Measurements from ENCODE around the gene MAP1B. TPM values are rescaled to one million over a fixed set of nuclear protein-coding genes. Genes with fewer than 3 reads are reported as not detected.

MAP1B gene
- total RNA-seq, 1 donor from 2014 or later: 2,530 TPM

DNA sequence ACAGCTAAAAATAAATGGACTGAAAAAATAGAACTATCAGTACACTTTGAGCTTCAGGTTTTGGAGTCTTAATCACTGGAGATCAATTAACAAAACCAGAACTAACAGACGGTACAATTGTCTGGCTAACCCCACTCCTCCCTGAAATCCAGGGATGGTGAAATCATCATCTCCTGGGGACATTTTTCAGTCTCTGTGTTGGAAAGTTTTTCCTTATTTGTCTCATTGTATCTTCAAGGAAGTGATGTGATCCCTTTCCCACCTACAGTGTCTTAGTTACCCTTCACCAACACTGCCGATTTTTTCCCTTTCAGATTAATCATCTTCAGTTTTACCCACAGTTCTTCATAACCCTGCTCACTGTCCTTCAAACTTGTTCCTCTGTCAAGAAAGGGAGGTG, 81.9 kb downstream of the MAP1B start:
- Mint-ChIP-seq H3K27ac (ENCODE audit: unreplicated experiment) (no peak overlapping the region), H3K27me3 (ENCODE audit: unreplicated experiment) (peaks cover 45% of the 10 kb centered on the region), H3K4me3 (ENCODE audit: unreplicated experiment) (no peak overlapping the region), H3K4me1 (ENCODE audit: low read depth, unreplicated experiment) (peaks cover 59% of the 10 kb centered on the region), H3K36me3 (ENCODE audit: unreplicated experiment) (peaks cover 16% of the 10 kb centered on the region), H3K9me3 (ENCODE audit: unreplicated experiment) (peaks cover 59% of the 10 kb centered on the region)
- TF ChIP-seq CTCF (IDR thresholded peaks at IDR 0.05; ENCODE audit: partially characterized antibody, unreplicated experiment): no peak
- DNase-seq: no peak

DNA sequence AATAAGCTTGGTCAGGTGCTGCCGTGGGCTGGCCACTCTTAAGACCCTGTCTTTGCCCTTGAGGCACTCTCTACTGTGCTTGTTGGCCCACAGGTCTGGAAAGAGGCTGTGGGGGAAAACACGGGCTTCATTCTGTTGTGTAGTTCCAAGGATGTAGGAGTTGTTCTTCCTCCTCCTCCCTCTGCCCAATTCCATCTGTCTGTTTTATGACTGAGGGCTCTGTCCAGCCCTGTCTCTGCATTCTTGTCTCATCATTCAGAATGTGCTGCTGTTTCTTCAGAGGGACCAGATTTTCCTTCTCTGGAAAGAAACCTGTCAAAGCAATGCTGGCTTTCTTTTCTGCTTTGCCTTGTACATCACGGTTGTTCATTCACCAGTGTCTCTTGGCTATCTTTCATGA, 84.1 kb downstream of the MAP1B start:
- peak overlapping the region; percentile 22 for H3K4me3 Mint-ChIP-seq (ENCODE audit: unreplicated experiment)

DNA sequence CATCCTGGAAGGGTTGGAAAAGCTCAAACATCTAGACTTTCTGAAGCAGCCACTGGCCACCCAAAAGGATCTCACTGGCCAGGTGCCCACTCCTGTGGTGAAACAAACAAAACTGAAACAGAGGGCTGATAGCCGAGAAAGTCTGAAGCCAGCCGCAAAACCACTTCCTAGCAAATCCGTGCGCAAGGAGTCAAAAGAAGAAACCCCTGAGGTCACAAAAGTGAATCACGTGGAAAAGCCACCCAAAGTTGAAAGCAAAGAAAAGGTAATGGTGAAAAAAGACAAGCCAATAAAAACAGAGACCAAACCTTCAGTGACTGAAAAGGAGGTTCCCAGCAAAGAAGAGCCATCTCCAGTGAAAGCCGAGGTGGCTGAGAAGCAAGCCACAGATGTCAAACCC, 87.6 kb downstream of the MAP1B start:
- no peak for TF ChIP-seq CTCF (IDR thresholded peaks at IDR 0.05; ENCODE audit: partially characterized antibody, unreplicated experiment)
- peak overlapping the region; percentile 85 for H3K27ac Mint-ChIP-seq (ENCODE audit: unreplicated experiment)
- DNase-seq: no peak
- H3K9me3 Mint-ChIP-seq (ENCODE audit: unreplicated experiment): peaks cover 69% of the 10 kb centered on the region
- peaks cover 53% of the 10 kb centered on the region for H3K27me3 Mint-ChIP-seq (ENCODE audit: unreplicated experiment)
- peaks cover 49% of the 10 kb centered on the region for H3K36me3 Mint-ChIP-seq (ENCODE audit: unreplicated experiment)
- peaks cover 52% of the 10 kb centered on the region for H3K4me1 Mint-ChIP-seq (ENCODE audit: low read depth, unreplicated experiment)
- H3K4me3 Mint-ChIP-seq (ENCODE audit: unreplicated experiment): peak overlapping the region; percentile 48

More for the DNA sequence above, 84.1 kb downstream of the MAP1B start:
- H3K36me3 Mint-ChIP-seq (ENCODE audit: unreplicated experiment): peaks cover 32% of the 10 kb centered on the region
- DNase-seq: no peak
- peaks cover 49% of the 10 kb centered on the region for H3K27me3 Mint-ChIP-seq (ENCODE audit: unreplicated experiment)
- H3K9me3 Mint-ChIP-seq (ENCODE audit: unreplicated experiment): peaks cover 62% of the 10 kb centered on the region
- TF ChIP-seq CTCF (IDR thresholded peaks at IDR 0.05; ENCODE audit: partially characterized antibody, unreplicated experiment): no peak
- H3K4me1 Mint-ChIP-seq (ENCODE audit: low read depth, unreplicated experiment): peaks cover 52% of the 10 kb centered on the region
- no peak overlapping the region for H3K27ac Mint-ChIP-seq (ENCODE audit: unreplicated experiment)

GRCh38 chr5:72195581-72195980, 88.3 kb downstream of the MAP1B start:
- TF ChIP-seq CTCF (IDR thresholded peaks at IDR 0.05; ENCODE audit: partially characterized antibody, unreplicated experiment): no peak
- Mint-ChIP-seq H3K4me3 (ENCODE audit: unreplicated experiment) (peak overlapping the region; percentile 30), H3K27me3 (ENCODE audit: unreplicated experiment) (peaks cover 56% of the 10 kb centered on the region), H3K9me3 (ENCODE audit: unreplicated experiment) (peaks cover 71% of the 10 kb centered on the region), H3K4me1 (ENCODE audit: low read depth, unreplicated experiment) (peaks cover 50% of the 10 kb centered on the region), H3K36me3 (ENCODE audit: unreplicated experiment) (peaks cover 54% of the 10 kb centered on the region), H3K27ac (ENCODE audit: unreplicated experiment) (peak overlapping the region; percentile 85)
- DNase-seq: no peak

- no peak for TF ChIP-seq CTCF (IDR thresholded peaks at IDR 0.05; ENCODE audit: partially characterized antibody, unreplicated experiment)
- Mint-ChIP-seq H3K36me3 (ENCODE audit: unreplicated experiment) (peaks cover 49% of the 10 kb centered on the region), H3K4me3 (ENCODE audit: unreplicated experiment) (no peak overlapping the region), H3K9me3 (ENCODE audit: unreplicated experiment) (peaks cover 74% of the 10 kb centered on the region), H3K4me1 (ENCODE audit: low read depth, unreplicated experiment) (peaks cover 38% of the 10 kb centered on the region), H3K27me3 (ENCODE audit: unreplicated experiment) (peaks cover 52% of the 10 kb centered on the region), H3K27ac (ENCODE audit: unreplicated experiment) (peak overlapping the region; percentile 26)
- no peak for DNase-seq
Measured at GRCh38 chr5:72197393-72197792, 90.1 kb downstream of the MAP1B start.
